ENCODE results near the gene DHCR24.
"Not testable (repeated sequence)": the region's sequence is repeated elsewhere in the genome, so short reads cannot be mapped to it uniquely, and the experiment has no call there.

DHCR24 gene

DNA sequence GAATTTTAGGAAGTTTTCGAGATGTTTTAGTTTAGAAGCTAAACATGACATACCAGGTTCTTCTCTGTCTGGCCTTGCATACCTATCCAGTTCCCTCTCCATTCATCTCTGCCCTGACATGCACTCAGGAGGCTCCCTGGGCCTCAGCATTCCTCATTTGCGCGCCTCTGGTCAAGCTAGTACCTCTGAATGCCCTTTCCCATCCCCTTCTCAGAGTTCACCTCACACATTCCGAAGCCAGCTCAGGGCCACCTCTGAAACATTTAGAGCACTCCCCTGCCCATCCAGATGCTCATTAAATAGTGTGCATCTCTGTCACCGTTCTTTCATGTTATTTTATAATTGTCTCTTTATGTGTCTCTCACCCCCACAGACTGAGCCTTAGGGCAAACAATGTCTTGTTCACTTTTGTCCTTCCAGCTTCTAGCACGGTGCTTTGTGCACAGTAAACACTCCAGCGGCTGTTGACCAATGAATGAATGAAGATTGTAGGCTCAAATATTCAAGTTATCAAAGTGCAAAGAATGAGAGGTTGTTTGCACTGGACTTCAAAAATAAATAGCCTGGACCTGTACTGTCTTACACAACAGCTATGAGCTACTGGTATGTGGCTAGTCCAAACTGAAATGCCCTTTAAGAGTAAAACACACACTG lies 1.2 kb upstream of the DHCR24 start:
- peak in 3 of 58 donors; percentile 6 to 47 (median 38) for DNase-seq

DNA sequence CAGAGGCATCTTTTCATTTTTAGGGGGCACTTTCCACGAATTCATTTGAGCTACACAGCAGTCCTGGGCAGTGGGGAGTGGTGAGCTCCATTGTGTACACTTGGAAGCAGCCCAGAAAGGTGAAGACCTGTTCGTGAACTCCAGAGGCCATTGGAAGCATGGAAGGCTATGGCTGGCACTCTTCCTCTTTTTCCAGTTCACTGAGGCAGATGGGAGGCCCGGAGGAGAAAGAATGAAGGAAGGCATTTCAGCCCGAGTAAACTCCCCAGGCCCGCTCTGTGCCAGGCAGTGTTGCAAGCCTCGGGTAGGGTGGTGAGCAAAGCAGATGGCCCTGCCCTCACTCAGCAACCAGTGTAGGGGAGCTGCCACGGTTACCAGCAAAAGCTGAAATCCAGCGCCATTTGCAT lies 673 bp upstream of the DHCR24 start:
- peak in 35 of 58 donors; percentile 11 to 66 (median 40) for DNase-seq

DNA sequence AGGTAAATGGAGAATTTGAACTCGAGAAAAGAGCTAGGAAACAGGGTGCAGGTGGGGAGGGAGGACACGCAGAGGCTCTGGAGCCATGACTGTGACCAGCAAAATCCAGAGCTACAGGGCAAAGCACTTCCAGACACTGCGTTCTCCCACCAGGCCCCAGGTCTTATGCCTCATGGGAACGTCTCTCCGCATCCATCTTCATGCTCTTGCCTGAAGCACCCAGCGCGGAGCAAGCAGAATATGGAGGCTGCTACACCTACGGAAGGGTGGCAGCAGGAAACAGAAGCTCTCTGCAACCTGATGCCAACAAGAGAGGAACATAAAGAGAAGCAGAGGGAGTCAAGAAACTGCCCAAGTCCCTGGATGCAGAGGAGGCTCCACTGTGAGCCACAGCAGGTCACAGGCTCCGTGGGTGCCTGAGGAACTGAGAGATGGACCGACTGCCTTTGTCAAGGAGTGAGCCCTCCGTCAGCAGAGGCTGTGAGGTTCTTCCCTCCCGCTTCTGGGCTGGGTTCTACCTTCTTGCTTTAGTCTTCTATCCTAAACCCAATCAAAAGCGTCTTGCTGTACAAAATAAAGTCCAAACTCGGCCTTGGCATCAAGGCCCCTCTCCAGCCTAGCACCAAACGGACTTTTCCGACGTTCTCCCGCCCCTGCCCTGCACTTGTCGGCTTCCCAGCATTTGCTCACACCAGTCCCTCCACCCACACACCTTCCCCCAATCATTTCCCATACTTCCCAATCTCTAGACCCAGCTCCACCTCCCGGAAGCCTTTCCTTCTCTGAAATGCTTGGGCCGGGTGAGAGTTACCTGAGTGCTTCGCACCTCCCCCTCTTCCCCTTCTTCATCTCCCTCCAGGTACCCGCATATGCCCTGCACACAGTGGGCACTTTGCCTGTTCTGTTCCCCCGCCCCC lies 930 bp downstream of the DHCR24 start:
- peak in 14 of 58 donors; percentile 7 to 60 (median 30) for DNase-seq

DNA sequence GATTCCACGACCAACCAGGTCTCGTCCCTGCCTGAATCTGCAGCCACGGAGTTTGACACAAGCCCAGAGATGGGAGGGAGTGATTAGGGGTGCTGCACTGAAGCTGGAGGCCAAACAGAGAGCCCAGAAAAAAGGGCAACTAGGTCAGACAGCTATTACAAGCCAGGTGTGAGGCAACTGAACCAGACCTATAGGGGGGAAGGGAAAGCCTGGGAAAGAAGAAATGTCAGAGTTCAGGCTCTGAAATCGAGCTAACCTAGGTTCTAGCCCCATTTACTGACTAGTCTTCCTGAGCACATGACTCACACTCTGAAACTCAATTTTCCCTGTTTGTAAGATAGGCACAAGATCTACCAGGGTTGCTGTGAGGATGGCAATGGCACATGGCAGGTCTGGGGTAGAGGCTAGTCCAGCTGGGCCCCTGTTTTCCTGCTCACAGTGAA lies 1.7 kb downstream of the DHCR24 start:
- no peak for DNase-seq

DNA sequence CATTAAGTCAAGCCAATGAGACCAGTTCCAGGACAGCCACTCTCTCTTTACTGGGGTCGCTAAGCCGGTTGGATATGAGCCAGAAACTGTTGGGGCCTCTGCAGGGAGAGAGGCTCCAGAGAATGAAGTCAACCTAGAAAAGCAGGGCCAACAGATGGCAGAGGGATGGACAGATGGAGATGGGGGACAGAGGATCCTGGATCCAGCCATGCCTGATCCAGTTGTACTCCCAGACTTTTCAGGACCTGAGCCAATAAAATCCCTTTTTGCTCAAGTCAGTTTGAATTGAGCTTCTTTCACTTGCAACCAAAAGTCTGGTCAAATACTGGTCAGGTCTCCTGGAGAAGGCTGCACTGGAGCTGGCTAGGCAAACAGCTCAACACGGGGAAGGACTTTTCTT lies 2.2 kb downstream of the DHCR24 start:
- DNase-seq = no peak

DNA sequence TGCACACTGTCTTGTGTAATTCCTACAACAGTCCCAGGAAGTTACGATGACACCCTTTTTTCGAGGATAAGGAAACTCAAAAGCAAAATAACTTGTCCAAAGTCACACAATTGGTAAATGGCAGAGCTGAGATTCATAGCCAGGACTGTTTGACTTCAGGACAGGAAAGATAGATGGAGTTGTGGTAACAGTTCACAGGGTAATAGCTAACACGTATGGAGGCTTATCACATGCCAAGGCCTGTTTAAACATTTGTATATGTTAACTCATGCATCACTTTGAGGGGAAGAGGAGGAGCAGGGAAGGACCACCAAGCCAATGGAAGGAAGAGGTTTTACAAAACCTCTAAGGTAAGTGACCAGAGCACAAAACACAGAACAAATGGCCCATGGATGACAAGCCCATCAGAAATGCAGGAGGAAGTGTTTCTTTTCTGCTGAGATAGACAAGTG lies 2.8 kb downstream of the DHCR24 start:
- DNase-seq = no peak

DNA sequence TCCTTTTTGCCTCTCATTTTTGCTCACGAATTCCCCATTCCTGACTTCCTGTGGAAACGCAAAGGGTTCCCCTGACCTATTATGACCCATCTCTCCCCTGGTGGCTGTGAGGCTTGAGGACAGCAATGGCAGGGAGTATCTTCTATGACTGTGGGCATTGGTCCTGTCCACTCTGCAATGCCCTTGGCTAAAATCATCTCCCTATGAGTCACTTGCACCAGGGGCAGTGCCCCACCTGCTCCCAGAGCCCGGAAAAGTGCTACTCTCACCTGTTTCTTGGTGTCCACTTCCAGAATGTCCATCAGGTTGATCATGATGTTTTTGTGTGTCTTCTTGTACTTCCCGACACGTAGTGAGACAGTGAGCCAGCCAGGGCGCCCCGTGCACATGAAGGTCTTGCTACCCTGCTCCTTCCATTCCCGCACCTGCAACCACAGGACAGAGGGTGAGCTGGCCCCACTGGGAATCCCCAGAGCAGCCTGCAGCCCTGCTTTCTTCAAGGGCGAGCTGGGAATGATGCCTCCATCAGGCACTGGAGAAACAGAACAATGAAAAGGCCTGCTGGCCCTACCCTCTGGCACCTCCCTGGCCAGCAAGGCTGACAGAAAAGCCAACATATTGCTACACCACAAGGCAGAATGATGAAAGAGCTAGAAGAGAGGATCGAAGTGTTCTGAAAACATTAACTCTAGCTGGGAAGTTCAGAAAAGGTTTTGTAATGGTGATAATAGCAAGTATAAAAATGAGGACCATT lies 3.5 kb downstream of the DHCR24 start:
- DNase-seq = peak in 4 of 58 donors; percentile 1 to 21 (median 19)

DNA sequence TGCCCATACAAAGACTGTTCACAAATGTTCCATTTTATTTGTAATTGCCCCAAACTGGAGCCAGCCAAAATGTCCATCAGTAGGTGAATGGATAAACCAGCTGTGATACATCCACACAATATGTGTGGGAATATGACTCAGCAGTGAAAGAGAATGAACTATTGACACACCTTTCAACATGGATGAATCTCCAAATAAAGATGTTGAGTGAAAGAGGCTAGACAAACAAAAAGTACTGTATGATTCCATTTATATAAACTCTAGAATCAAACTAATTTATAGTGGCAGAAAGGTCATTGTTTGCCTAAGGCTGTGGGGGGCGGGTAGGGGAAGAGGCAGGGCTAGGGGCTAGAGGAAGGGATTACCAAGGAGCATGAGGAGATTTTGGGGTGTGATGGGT lies 4.5 kb downstream of the DHCR24 start:
- no peak for DNase-seq

DNA sequence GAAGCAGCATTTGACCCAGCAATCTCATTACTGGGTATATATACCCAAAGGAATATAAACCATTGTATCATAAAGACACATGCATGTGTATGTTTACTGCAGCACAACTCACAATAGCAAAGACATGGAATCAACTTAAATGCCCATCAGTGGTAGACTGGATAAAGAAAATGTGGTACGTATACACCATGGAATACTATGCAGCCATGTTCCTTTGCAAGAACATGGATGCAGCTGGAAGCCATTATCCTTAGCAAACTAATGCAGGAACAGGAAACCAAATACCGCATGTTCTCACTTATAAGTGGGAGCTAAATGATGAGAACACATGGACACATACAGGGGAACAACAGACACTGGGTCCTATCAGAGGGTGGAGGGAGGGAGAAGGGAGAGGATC lies 5.4 kb downstream of the DHCR24 start:
- DNase-seq = not testable (repeated sequence)

DNA sequence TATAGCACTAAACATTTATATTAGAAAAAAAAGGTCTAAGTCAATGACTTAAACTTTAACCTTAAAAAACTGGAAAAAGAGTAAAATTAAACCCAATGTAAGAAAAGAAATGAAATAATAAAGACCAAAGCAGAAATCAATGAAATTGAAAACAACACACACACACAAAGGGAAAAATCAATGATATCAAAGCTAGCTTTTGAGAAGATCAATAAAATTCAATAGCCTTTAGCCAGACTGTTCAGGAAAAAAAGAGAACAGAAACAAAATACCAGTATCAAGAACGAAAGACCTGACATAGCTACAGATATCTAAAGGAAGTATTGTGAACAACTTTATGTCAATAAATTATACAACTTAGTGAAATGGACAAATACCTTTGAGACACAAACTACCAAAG lies 7.1 kb downstream of the DHCR24 start:
- no peak for DNase-seq

DNA sequence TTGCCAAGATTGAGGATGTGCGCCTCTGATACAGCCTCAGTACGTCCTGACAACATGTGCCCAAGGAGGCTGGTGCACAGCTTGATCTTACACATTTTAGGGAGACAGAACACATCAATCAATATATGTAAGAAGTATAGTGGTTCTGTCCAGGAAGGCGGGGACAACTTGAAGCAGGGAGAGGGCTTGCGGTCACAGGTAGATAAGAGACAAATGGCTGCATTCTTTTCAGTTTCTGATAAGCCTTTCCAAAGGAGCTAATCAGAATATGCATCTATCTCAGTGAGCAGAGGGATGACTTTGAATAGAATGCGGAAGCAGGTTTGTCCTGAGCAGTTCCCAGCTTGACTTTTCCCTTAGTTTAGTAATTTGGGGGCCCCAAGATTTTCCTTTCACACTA lies 10.2 kb downstream of the DHCR24 start:
- no peak for DNase-seq

DNA sequence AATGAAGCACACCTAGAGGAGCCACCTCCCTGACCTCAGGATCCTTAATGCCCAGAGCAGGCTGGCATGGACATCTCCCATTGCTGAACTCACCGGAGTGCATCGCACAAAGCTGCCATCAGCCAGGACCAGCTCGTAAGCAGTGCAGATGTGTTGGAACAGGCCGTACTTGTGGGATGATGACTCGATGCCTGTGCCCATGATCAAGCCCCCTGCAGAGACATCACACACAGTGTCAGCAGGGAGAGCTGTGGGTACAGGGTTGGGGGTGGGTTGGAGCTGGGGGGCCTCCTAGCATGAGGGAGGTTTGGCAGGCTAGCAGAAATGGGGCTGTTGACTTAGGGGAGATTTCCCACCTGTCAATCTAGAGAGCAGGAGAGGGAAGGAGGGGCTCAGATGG lies 12.0 kb downstream of the DHCR24 start:
- no peak for DNase-seq

DNA sequence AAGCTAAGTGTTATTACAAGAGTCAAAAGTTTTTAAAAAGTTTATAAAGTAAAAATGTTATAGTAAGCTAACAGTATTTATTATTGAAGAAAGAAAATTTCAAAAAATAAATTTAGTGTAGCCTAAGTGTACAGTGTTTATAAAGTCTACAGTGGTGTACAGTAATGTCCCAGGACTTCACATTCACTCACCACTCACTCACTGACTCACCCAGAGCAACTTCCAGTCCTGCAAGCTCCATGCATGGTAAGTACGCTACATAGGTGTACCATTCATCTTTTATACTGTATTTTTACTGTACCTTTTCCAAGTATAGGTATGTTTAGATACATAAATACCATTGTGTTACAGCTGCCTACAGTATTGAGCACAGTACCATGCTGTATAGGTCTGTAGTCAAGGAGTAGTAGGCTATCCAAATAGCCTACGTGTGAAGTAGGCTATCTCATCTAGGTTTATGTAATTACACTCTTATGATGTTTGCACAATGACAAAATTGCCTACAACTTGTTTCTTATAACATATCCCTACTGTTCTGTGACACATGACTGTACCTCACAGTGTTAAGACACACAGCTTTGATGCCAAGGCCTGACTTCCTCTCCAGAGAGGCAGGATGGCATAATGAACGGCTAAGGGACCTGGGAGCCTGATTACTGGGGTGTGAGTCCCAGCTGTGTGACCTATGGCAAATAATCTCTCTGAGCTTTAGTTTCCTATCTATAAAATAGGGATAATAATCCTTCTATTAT lies 12.7 kb downstream of the DHCR24 start:
- no peak for DNase-seq

DNA sequence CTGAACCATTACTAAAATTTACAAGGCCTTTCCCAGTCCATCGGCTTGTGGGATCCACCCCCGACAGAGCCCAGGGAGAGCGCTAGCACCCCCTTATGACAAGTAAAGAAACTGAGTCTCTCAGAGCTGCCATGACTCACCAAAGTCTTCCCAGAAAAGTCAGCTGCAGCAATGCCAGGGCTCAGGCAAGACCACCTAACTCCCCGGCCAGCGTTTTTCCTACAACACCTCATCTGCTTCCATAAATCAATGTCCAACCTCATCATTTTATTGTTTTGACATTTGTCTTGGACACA lies 15.0 kb downstream of the DHCR24 start:
- DNase-seq = peak in 2 of 58 donors; percentile 12 to 19

DNA sequence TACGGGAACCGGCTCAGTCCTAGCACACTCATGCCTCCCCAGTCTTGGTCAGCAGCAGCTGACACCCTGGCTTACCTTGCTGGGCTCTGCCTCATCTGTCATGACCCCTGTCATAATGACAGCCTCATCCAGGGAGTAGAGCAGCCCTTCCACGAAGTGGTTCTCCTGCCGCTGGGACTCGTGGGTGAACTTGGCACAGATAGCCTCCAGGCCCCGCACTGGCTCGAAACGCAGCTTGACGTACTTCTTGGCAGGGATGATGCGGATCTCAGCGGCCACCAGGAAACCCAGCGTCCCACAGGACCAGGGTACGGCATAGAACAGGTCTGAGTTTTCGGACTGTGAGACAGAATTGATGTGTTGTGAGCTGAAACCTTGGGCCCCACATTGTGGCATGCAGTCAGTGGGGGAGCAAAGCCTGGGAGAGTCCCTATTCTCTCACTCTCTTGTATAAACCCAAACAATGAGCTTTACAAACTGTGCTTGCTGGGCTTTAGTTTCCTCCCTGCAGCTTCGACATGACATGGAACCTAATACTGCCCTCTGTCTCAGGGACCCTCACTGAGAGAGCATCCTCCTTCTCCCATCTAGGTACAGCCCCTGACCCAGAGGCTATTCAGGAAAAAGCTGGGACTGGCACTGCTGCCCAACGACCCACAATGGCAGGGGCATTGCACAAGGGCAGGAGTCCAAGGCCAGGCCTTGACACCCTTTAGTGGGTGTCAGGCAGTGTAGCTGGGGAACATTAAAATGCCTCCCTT lies 15.5 kb downstream of the DHCR24 start:
- DNase-seq = peak in 2 of 58 donors; percentile 8 to 43

DNA sequence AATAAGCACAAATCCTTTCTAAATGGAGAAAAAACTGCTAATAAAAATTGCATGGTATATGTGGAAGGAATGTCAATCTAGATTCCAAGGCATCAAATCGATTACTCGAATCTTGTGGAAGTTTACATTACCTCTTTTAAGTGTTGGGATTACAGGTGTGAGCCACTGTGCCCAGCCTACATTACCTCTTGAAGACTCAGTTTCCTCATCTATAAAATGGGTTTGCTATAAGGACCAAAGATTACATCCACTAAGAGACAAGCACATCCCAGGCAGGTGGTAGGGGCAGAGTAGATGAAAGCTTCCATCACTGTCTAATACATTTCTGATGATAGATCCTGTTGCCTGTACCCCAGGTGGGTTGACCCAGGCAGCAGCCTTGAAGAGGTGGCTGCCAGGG lies 16.1 kb downstream of the DHCR24 start:
- DNase-seq = no peak

DNA sequence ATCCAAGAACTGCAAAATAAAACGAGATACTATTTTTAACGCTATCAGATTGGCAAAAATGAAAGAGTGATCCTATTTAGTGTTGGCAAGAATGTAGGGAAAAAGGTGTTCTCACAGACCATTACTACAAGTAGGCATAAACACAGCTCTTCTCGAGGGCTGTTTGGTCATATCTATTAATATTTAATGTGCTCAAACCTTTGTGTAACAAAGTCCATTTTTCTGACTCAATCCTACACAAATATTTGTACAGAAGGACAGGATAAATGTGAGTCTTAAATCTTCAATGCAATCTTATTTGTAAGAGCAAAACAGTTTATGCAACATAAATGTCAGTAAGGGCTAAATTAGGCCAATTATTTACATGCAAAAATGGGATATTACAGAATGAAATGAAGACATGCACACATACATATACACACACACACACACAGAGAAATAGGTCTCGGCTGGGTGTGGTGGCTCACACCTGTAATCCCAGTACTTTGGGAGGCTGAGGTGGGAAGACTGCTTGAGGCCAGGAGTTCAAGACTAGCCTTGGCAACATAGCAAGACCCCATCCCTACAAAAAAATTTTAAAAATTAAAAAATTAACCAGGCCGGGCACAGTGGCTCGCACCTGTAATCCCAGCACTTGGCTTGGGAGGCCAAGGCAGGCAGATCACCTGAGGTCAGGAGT lies 17.7 kb downstream of the DHCR24 start:
- no peak for DNase-seq

DNA sequence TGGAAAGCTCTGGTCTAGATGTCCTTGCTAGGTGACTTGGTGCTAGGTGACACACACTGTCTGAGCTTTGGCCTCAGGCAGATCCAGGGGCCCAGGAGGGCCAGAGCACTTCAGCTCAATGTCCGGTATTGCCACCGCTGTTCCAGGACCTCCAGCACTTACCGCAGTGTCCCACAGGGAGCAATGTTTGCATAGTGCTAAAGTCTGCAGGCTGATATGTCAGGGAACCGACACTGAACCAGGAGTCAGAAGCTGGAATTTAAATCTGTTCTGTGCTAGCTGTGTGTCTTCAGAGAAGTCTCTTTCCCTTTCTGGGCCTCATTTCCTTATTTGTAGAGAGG lies 19.3 kb downstream of the DHCR24 start:
- DNase-seq = no peak

DNA sequence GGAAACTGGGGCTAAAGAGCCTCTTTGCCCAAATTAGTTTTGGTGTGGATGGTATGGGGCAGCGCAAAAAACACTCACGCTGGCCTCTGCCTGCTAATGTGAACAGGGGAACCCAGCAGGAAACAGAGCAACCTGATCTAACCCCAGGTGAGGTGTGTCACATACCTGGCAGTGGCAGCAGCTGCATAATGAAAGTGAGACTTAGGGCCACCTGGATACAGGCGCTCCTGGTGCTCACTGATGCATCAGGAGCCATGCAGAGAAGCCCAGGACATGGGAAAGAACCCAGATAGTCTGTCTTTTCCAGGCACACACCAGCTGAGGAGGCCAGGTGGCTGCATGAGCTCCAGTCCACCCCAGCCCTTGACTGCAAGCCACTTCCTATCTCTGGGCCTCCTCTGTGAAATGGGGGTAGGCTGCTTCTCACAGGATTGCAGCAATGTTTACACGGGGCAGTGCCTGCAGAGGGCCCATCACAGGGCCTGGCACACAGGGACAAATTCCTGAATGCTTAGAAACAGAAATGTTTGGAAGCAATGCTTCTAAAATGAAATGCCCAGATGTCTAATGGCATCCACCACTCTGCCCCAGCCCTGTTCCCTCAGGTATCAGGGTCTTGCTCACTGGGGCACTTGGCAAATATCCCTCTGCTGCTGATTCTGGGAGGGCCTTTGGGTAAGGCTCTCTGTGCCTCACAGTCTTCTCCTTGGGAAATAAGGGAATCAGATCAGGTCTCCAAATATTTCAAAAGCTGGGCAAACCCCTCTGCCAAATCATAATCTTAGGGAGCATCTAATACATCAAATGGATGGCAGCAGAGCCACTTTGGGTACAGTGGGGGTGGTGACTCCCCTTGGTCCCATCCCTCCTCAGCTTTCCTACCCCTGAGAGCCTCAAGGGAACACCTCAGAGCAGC lies 19.9 kb downstream of the DHCR24 start:
- no peak for DNase-seq
